ENCODE results near the gene OTOF.
"Not testable (repeated sequence)": the region's sequence is repeated elsewhere in the genome, so short reads cannot be mapped to it uniquely, and the experiment has no call there.

OTOF gene

GRCh38 chr2:26479131-26479788, 1.3 kb upstream of the OTOF start:
- no peak for DNase-seq

GRCh38 chr2:26478366-26478765, 442 bp upstream of the OTOF start:
- no peak for DNase-seq

GRCh38 chr2:26477126-26477910, 606 bp downstream of the OTOF start:
- DNase-seq = no peak

GRCh38 chr2:26475832-26476501, 2.0 kb downstream of the OTOF start:
- DNase-seq = no peak

GRCh38 chr2:26475037-26475436, 2.9 kb downstream of the OTOF start:
- DNase-seq = no peak

- DNase-seq = no peak
Observed at GRCh38 chr2:26474261-26474785, 3.6 kb downstream of the OTOF start.

- DNase-seq = no peak
Observed at GRCh38 chr2:26473796-26474195, 4.1 kb downstream of the OTOF start.

GRCh38 chr2:26472821-26473655, 4.9 kb downstream of the OTOF start:
- no peak for DNase-seq

- no peak for DNase-seq
Observed at GRCh38 chr2:26471766-26472706, 5.9 kb downstream of the OTOF start.

- peak; percentile 62 for DNase-seq
Observed at GRCh38 chr2:26471289-26471688, 6.6 kb downstream of the OTOF start.

- DNase-seq = no peak
Observed at GRCh38 chr2:26470601-26471260, 7.2 kb downstream of the OTOF start.

- no peak for DNase-seq
Observed at GRCh38 chr2:26469955-26470354, 8.0 kb downstream of the OTOF start.

- peak; percentile 85 for DNase-seq
Observed at GRCh38 chr2:26469092-26469710, 8.7 kb downstream of the OTOF start.

- not testable (repeated sequence) for DNase-seq
Observed at GRCh38 chr2:26468544-26468943, 9.4 kb downstream of the OTOF start.

GRCh38 chr2:26466662-26467310, 11.1 kb downstream of the OTOF start:
- no peak for DNase-seq

GRCh38 chr2:26465981-26466471, 11.9 kb downstream of the OTOF start:
- no peak for DNase-seq

GRCh38 chr2:26465266-26465925, 12.5 kb downstream of the OTOF start:
- no peak for DNase-seq

GRCh38 chr2:26464390-26465265, 13.3 kb downstream of the OTOF start:
- DNase-seq = no peak

Data from NCI-H1694 (cell line).